GM19099 (cell line): Measurements from ENCODE around the gene CTDSP2.

Source experiments
- POLR2A ChIP-seq: IDR thresholded peaks from 3 replicates; pipeline ENCODE4 v1.6.1; 2011; ENCODE audit warnings: low read depth; ENCODE audit not compliant: insufficient read length; ENCODE audit errors: extremely low read depth

Gene CTDSP2

GRCh38 chr12:57887631-57888408 is 41.3 kb upstream of the CTDSP2 start:
- no peak for TF ChIP-seq POLR2A

- TF ChIP-seq POLR2A: no peak
These were observed 40.0 kb upstream of the CTDSP2 start for GRCh38 chr12:57886542-57886941.

GRCh38 chr12:57885207-57885606 is 38.7 kb upstream of the CTDSP2 start:
- TF ChIP-seq POLR2A: no peak

- no peak for TF ChIP-seq POLR2A
These were observed 37.2 kb upstream of the CTDSP2 start for GRCh38 chr12:57883700-57884099.

- TF ChIP-seq POLR2A: no peak
These were observed 36.5 kb upstream of the CTDSP2 start for GRCh38 chr12:57883057-57883456.

- TF ChIP-seq POLR2A: no peak
These were observed 36.0 kb upstream of the CTDSP2 start for GRCh38 chr12:57882575-57882974.

- no peak for TF ChIP-seq POLR2A
These were observed 34.9 kb upstream of the CTDSP2 start for GRCh38 chr12:57881475-57881874.

- TF ChIP-seq POLR2A: no peak
These were observed 31.3 kb upstream of the CTDSP2 start for GRCh38 chr12:57877876-57878275.

GRCh38 chr12:57875753-57876547 is 29.4 kb upstream of the CTDSP2 start:
- TF ChIP-seq POLR2A: no peak

- no peak for TF ChIP-seq POLR2A
These were observed 27.9 kb upstream of the CTDSP2 start for GRCh38 chr12:57874166-57875108.

- no peak for TF ChIP-seq POLR2A
These were observed 25.8 kb upstream of the CTDSP2 start for GRCh38 chr12:57872362-57872761.

- no peak for TF ChIP-seq POLR2A
These were observed 23.4 kb upstream of the CTDSP2 start for GRCh38 chr12:57869927-57870318.

- no peak for TF ChIP-seq POLR2A
These were observed 22.9 kb upstream of the CTDSP2 start for GRCh38 chr12:57869298-57869926.

- TF ChIP-seq POLR2A: no peak
These were observed 22.3 kb upstream of the CTDSP2 start for GRCh38 chr12:57868851-57869268.

GRCh38 chr12:57868221-57868620 is 21.7 kb upstream of the CTDSP2 start:
- TF ChIP-seq POLR2A: no peak

GRCh38 chr12:57866308-57867019 is 19.9 kb upstream of the CTDSP2 start:
- TF ChIP-seq POLR2A: no peak
